GM23338 (cell line): Measurements from ENCODE around the gene WWC1.

ENCODE experiments used
- CTCF ChIP-seq, 2 experiments: fragments of 200-600 bp in 1 of 2; sonication (generic) in 1 of 2; conservative IDR thresholded peaks; 2 replicates each; pipeline versions ENCODE4 v1.5.1 to v1.6.1; 2016 to 2017; ENCODE audit warnings: antibody characterized with exemption in 2 of 2, low read depth in 2 of 2, mild to moderate bottlenecking in 2 of 2, moderate library complexity in 1 of 2
- EZH2 ChIP-seq: fragments of 200-600 bp; sonication (generic); IDR thresholded peaks from one replicate; pipeline ENCODE4 v1.8.0; 2017; ENCODE audit warnings: antibody characterized with exemption, mild to moderate bottlenecking, low read depth; ENCODE audit not compliant: unreplicated experiment
- EZH2phosphoT487 ChIP-seq: fragments of 200-600 bp; sonication (generic); IDR thresholded peaks from one replicate; pipeline ENCODE4 v1.8.1; 2018; ENCODE audit warnings: antibody characterized with exemption; ENCODE audit not compliant: unreplicated experiment

GRCh38 chr5:168288349-168289245 is 2.8 kb upstream of the WWC1 start:
- TF ChIP-seq CTCF (conservative IDR thresholded peaks at IDR 0.05; ENCODE audit: low read depth in 2 of 2) (no peak), EZH2 (no peak), EZH2phosphoT487 (no peak)
